ENCODE data around the gene PALLD. TPM values are rescaled to one million over a fixed set of nuclear protein-coding genes. Genes with fewer than 3 reads are reported as not detected.
"Not testable (repeated sequence)": the region's sequence is repeated elsewhere in the genome, so short reads cannot be mapped to it uniquely, and the experiment has no call there.

The PALLD gene
- total RNA-seq, 1 experiment from 2014 or later = 95.9 TPM

- in situ Hi-C loops (cut with HindIII; ENCODE audit: low pct_unique_long_range_greater_than_20kb, low sequenced_read_pairs) = no loop called here
Observed at GRCh38 chr4:168696280-168696679, 199.4 kb downstream of the PALLD start.

GRCh38 chr4:168696826-168697225, 200.0 kb downstream of the PALLD start:
- in situ Hi-C loops (cut with HindIII; ENCODE audit: low pct_unique_long_range_greater_than_20kb, low sequenced_read_pairs) = no loop called here
- no peak for DNase-seq (ENCODE audit: low read depth)

More at GRCh38 chr4:168696280-168696679, 199.4 kb downstream of the PALLD start:
- DNase-seq (ENCODE audit: low read depth) = no peak

- DNase-seq (ENCODE audit: low read depth) = no peak
- in situ Hi-C loops (cut with HindIII; ENCODE audit: low pct_unique_long_range_greater_than_20kb, low sequenced_read_pairs) = no loop called here
Observed at GRCh38 chr4:168699224-168699878, 202.5 kb downstream of the PALLD start.

DNA sequence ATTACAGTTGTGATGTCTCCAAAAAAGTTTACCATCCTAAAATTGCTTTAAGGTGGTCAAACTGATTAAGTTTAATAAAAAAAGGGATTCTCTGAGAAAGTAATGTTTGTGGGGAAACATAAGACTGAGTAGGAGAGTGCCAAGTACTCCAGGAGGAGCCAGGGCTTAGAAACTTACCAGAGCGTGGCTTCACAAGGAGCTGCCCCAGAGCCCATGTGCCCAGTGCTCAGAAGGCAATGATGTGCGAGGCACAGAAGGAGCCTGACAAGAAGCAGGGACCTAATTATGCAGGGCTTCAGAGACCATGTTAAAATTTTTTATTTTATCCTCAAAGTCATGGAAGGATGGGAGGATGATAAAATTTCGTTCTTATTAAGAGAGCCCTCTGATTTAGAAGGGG, 204.2 kb downstream of the PALLD start:
- in situ Hi-C loops (cut with HindIII; ENCODE audit: low pct_unique_long_range_greater_than_20kb, low sequenced_read_pairs) = no loop called here
- no peak for DNase-seq (ENCODE audit: low read depth)

DNA sequence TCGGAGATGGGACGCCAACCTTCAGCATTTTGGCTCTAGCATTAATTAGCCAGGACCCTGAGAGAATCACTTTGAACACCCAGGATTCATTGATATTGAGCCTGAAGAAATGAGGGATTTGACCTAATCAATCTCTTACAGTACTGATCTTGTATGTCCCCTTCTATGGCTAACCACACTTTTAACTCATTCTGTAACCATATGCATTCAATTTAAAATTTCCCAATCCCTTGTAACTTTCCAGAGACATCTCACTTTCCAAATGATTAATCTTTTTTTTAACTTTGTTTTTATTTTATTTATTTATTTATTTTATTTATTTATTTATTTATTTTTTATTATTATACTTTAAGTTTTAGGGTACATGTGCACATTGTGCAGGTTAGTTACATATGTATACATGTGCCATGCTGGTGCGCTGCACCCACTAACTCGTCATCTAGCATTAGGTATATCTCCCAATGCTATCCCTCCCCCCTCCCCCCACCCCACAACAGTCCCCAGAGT, 205.8 kb downstream of the PALLD start:
- in situ Hi-C loops (cut with HindIII; ENCODE audit: low pct_unique_long_range_greater_than_20kb, low sequenced_read_pairs) = not testable (repeated sequence)

GRCh38 chr4:168705121-168705520, 208.3 kb downstream of the PALLD start:
- DNase-seq (ENCODE audit: low read depth) = no peak
- in situ Hi-C loops (cut with HindIII; ENCODE audit: low pct_unique_long_range_greater_than_20kb, low sequenced_read_pairs) = no loop called here

More for the DNA sequence above, 205.8 kb downstream of the PALLD start:
- not testable (repeated sequence) for DNase-seq (ENCODE audit: low read depth)

DNA sequence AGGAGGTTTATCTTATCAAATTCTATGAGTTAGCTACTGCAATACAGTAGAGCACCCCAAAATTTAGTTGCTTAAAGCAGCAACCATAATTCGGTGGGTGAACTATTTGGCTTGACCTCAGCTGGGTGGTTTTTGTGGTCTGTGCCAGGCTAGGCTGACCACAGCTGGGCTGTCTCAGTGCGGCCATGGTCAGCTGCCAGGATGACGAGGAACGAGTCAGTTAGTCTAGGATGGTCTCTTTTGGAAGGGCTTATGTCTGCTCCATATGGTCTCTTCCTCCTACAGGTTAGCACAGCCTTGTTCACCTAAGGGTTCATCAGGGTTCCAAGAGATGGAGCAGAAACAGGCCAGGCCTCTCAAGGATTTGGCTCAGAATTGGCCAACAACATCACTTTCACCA, 210.4 kb downstream of the PALLD start:
- in situ Hi-C loops (cut with HindIII; ENCODE audit: low pct_unique_long_range_greater_than_20kb, low sequenced_read_pairs) = no loop called here
- no peak for DNase-seq (ENCODE audit: low read depth)

GRCh38 chr4:168708108-168708507, 211.3 kb downstream of the PALLD start:
- DNase-seq (ENCODE audit: low read depth) = no peak
- in situ Hi-C loops (cut with HindIII; ENCODE audit: low pct_unique_long_range_greater_than_20kb, low sequenced_read_pairs) = no loop called here

DNA sequence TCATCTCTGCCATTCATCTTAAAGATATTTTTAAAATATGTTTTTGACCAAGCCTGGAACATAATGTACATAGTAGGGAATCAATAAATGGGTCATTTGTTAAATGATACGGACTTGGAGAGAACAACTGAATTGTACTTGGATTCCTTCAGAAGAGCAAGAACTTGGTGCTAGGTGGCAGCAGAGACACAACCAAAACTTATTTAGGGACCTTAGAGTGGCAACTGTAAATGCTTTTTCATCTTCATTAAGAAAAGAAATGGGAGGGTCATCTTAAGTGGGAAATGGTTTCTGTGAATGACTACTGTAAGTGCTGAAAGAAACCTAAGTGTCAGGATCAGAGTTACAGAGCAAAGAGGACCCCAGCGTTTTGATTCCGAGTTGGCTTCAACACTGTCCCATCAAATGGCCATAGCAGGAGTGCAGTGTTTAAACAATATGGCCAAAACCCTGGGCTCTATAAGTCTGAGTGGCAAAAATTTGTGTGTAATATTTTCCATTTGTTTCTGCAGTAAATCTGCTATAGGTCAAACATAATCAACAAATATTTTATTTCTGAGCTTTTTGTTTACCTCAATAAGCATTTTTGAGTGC, 213.6 kb downstream of the PALLD start:
- peak; percentile 63 for DNase-seq (ENCODE audit: low read depth)
- in situ Hi-C loops (cut with HindIII; ENCODE audit: low pct_unique_long_range_greater_than_20kb, low sequenced_read_pairs) = no loop called here

GRCh38 chr4:168711197-168712140, 214.6 kb downstream of the PALLD start:
- in situ Hi-C loops (cut with HindIII; ENCODE audit: low pct_unique_long_range_greater_than_20kb, low sequenced_read_pairs) = no loop called here
- no peak for DNase-seq (ENCODE audit: low read depth)

GRCh38 chr4:168712316-168712890, 215.6 kb downstream of the PALLD start:
- no peak for DNase-seq (ENCODE audit: low read depth)
- in situ Hi-C loops (cut with HindIII; ENCODE audit: low pct_unique_long_range_greater_than_20kb, low sequenced_read_pairs) = no loop called here

GRCh38 chr4:168713253-168713652, 216.4 kb downstream of the PALLD start:
- in situ Hi-C loops (cut with HindIII; ENCODE audit: low pct_unique_long_range_greater_than_20kb, low sequenced_read_pairs) = no loop called here
- no peak for DNase-seq (ENCODE audit: low read depth)

GRCh38 chr4:168715896-168716295, 219.0 kb downstream of the PALLD start:
- in situ Hi-C loops (cut with HindIII; ENCODE audit: low pct_unique_long_range_greater_than_20kb, low sequenced_read_pairs) = no loop called here

DNA sequence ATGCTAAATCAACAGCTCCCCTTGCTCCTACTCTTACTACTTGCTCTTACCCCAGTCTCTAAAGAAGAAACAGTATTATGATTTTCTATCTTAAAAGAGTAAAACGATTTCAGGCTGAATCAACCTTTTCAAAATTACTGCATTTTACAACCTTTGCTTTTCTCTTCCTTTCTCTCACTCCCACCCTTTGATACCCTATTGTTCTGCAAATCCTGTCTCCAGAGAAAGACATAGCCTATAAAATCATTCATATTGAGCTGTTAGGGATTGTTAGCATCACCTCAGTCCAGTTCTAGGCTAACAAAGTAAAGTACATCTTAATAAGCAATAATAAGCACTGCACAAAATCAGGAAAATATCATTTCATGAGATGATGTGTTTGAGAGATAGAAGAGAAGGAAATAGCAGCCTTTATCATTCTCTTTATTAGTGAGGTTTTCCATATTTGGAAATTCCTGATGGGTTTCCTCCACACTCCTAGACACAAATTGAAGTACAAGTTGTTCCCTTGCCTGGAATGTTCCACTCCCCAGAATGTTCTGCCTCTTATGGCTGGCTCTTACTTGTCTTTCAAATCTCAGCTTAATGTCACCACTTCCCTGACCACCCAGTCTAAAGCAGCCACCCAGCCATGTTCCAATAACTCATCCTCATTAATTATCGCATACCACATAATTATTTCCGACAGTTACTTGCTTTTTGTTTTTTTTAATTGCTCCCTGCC, 219.7 kb downstream of the PALLD start:
- DNase-seq (ENCODE audit: low read depth) = no peak
- in situ Hi-C loops (cut with HindIII; ENCODE audit: low pct_unique_long_range_greater_than_20kb, low sequenced_read_pairs) = no loop called here

More at GRCh38 chr4:168715896-168716295, 219.0 kb downstream of the PALLD start:
- DNase-seq (ENCODE audit: low read depth) = no peak

DNA sequence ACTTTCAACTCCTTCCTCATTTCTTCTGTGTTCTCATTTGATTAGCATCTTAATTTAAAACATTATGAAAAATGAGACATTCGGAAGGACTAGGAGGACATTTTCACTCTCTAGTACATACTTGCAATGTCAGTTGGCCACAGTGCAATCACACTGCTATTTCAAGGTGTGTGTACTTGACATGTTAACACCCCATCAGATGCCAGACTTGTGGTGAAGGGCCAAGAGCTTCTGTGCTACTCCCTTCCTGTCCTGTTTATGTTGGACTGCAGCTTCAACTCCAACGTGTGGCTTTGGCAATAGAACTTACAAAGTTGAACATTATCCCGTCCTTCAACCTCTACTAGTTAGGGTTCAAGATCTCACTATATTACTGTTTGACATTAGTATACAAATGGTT, 221.0 kb downstream of the PALLD start:
- in situ Hi-C loops (cut with HindIII; ENCODE audit: low pct_unique_long_range_greater_than_20kb, low sequenced_read_pairs) = no loop called here
- peak; percentile 66 for DNase-seq (ENCODE audit: low read depth)

DNA sequence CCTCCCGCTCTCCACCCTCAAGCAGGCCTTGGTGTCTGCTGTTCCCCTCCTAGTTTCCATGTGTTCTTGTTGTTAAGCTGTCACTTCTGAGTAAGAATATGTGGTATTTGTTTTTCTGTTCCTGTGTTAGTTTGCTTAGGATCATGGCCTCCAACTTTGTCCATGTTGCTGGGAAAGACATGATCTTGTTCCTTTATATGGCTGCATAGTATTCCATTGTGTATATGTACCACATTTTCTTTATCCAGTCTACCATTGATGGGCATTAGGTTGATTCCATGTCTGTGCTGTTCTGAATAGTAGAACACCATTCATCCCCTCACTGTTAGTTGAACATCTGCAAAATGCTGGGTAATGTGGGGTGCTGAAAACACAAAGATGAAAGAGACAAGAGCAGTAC, 222.9 kb downstream of the PALLD start:
- in situ Hi-C loops (cut with HindIII; ENCODE audit: low pct_unique_long_range_greater_than_20kb, low sequenced_read_pairs) = no loop called here
- no peak for DNase-seq (ENCODE audit: low read depth)

DNA sequence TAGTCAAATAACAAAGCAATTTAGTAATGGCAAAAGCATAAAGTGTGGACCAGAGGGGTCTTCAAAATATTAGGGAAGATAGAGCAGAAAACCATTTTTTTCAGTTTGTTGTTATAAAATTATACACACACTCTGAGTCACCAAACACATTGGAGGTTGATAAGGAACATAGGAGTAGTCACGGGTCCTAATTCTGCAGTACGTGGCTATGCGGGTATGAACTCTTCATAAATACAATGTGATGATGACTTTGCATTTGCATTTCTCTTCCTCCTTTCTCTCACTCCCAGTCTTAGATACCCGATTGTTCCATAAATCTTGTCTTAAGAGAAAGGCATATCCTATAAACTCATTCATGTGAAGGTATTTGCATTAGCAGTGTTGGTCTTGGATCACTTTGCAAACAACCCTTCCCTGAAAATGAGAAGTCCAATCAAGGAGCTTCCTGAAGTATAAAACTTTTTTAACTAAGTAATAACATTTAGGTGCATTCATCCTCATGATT, 223.6 kb downstream of the PALLD start:
- peak; percentile 91 for DNase-seq (ENCODE audit: low read depth)
- in situ Hi-C loops (cut with HindIII; ENCODE audit: low pct_unique_long_range_greater_than_20kb, low sequenced_read_pairs) = no loop called here

- DNase-seq (ENCODE audit: low read depth) = no peak
- in situ Hi-C loops (cut with HindIII; ENCODE audit: low pct_unique_long_range_greater_than_20kb, low sequenced_read_pairs) = no loop called here
Observed at GRCh38 chr4:168722391-168722790, 225.5 kb downstream of the PALLD start.
